Lower lobe of right lung (tissue), 2 donors: Measurements from ENCODE around the gene WDR36. TPM values are rescaled to one million over a fixed set of nuclear protein-coding genes. Genes with fewer than 3 reads are reported as not detected.

ENCODE experiments used
- ATAC-seq, 2 donors: fragments of 200-7000 bp; cut with Tn5 transposase; one replicate each; pipeline ENCODE4 v1.9.1; 2020 to 2022; ENCODE audit warnings: mild to moderate bottlenecking in 2 of 2, moderate library complexity in 2 of 2
- DNase-seq: peaks from one replicate; pipeline ENCODE4 v3.0.0-alpha.2; 2020
- H3K27ac ChIP-seq: fragments of 200-600 bp; one replicate; pipeline ENCODE4 v1.8.0; 2022
- H3K27me3 ChIP-seq: fragments of 200-600 bp; one replicate; pipeline ENCODE4 v1.8.0; 2022; ENCODE audit warnings: low read depth
- H3K36me3 ChIP-seq: fragments of 200-600 bp; one replicate; pipeline ENCODE4 v1.8.0; 2022; ENCODE audit warnings: mild to moderate bottlenecking
- H3K4me1 ChIP-seq: fragments of 200-600 bp; one replicate; pipeline ENCODE4 v1.8.0; 2022
- H3K4me3 ChIP-seq: fragments of 200-600 bp; one replicate; pipeline ENCODE4 v1.8.0; 2022; ENCODE audit warnings: mild to moderate bottlenecking
- H3K9me3 ChIP-seq: fragments of 200-600 bp; one replicate; pipeline ENCODE4 v1.8.0; 2022
- intact Hi-C: fragments of 100-400 bp; cut with DNase I; formaldehyde crosslinking; loops from one replicate; pipeline ENCODE4 v1.11.0; 2022
- total RNA-seq: library from RNA; stranded (reverse); fragmentation: NEBNext Ultra II Directional; extraction: Animal tissue kit (Norgen Biotek cat#: 25700); gene quantifications from one replicate; pipeline ENCODE4 v1.2.1, GENCODE V29; 2021
- TF ChIP-seq, protein P1 (sequence below): fragments of 200-600 bp; IDR thresholded peaks from one replicate; pipeline ENCODE4 v1.8.0; 2022; ENCODE audit warnings: antibody characterized with exemption, mild to moderate bottlenecking
- donor health status: DM: no; HTN: yes; CAD: no; lungs with severe emphysema.

Gene WDR36
- total RNA-seq, 1 donor from 2014 or later: 27.7 TPM

DNA sequence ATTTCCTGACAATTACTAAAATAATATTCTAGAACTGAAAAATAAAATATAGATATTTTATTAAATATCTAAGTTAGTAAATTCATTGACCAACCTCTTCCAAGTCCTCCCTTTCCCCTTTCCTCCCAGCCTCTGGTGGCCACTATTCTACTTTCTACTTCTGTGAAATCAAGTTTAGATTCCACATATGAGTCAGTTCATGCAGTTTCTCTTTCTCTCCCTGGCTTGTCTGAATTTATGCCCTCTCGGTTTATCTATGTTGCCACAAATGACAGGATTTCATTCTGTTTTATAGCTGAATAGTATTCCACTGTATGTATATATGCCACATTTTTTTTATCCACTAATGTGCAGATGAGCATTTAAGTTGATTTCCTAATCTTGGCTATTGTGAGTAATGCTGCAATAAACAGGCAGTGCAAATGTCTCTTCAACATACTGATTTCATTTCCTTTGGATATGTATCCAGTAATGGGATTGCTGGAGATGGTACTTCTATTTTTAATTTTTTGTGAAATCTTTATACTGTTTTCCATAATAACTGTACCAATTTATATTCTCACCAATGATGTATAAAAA lies 52.3 kb downstream of the WDR36 start:
- no peak for DNase-seq
- Histone ChIP-seq H3K27ac (no peak overlapping the region), H3K36me3 (no peaks in the 10 kb centered on the region), H3K4me3 (no peak overlapping the region), H3K9me3 (no peaks in the 10 kb centered on the region), H3K27me3 (no peaks in the 10 kb centered on the region), H3K4me1 (no peaks in the 10 kb centered on the region)
- intact Hi-C loops: no loop called here
- ATAC-seq: no peak
- TF ChIP-seq, protein P1, sequence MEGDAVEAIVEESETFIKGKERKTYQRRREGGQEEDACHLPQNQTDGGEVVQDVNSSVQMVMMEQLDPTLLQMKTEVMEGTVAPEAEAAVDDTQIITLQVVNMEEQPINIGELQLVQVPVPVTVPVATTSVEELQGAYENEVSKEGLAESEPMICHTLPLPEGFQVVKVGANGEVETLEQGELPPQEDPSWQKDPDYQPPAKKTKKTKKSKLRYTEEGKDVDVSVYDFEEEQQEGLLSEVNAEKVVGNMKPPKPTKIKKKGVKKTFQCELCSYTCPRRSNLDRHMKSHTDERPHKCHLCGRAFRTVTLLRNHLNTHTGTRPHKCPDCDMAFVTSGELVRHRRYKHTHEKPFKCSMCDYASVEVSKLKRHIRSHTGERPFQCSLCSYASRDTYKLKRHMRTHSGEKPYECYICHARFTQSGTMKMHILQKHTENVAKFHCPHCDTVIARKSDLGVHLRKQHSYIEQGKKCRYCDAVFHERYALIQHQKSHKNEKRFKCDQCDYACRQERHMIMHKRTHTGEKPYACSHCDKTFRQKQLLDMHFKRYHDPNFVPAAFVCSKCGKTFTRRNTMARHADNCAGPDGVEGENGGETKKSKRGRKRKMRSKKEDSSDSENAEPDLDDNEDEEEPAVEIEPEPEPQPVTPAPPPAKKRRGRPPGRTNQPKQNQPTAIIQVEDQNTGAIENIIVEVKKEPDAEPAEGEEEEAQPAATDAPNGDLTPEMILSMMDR: no peak

DNA sequence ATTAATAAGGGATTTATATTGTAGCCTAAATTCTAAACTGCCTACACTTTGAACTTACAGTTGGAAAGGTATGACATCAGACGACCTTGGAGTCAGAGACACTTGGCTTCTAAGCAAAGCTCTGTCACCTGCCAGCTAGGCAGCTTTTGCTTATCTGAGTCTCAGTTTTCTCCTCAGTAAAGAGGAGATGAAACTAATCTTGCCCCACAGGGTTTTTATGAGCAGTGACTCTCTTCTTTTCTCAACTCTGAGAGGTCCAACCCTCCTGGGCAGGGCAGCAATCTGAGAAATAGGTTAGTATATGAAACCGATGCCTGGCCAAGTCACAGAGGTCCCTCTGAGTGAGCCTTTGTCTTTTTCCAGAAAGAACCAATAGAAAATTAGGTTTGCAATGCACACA lies 53.9 kb downstream of the WDR36 start:
- DNase-seq (no peak), ATAC-seq (no peak)
- intact Hi-C loops: no loop called here
- no peaks in the 10 kb centered on the region for H3K9me3 ChIP-seq
- no peaks in the 10 kb centered on the region for H3K36me3 ChIP-seq
- TF ChIP-seq, protein P1: no peak
- no peak overlapping the region for H3K27ac ChIP-seq
- H3K27me3 ChIP-seq: no peaks in the 10 kb centered on the region
- H3K4me1 ChIP-seq: no peaks in the 10 kb centered on the region
- no peak overlapping the region for H3K4me3 ChIP-seq

DNA sequence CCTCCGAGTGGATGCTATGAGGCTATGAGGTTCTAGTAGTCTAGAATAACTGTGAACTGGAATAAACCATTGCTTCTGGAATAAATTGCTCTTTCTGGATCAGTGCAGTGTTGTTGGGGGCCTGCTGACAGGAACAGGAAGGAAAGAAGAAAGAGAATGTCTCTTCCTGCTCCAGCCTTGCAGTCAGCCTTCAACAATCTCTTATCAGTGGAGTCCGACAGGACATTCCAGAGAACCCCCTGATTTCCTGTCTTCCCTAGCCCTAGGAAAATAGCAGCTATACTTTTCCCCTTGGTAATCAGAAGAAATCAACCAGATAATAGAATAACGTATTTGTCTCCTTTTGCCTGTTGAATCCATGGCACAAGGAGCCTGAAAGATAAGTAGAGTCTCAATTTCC lies 55.4 kb downstream of the WDR36 start:
- TF ChIP-seq, protein P1: no peak
- no peak for ATAC-seq

DNA sequence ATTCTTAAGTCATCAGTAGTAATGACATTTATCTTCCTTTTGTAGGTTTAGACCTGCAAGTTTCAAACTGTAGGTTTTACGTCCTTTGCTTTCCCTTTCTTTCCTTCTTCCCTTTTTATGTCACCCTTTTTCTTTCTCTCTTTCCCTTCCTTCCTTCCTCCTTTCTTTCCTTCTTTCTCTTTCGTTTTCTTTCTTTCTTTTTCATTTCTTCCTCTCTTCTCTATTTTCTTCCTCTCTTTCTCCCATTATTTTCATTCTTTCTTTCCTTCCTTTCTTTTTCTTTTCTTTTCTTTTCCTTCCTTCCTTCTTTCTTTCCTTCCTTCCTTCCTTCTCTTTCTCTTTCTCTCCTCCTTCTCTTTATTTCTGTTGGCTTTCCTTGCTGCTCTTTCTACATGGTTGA lies 59.9 kb downstream of the WDR36 start:
- Histone ChIP-seq H3K27me3 (no peaks in the 10 kb centered on the region), H3K4me3 (no peak overlapping the region), H3K4me1 (no peaks in the 10 kb centered on the region), H3K36me3 (no peaks in the 10 kb centered on the region), H3K9me3 (no peaks in the 10 kb centered on the region), H3K27ac (no peak overlapping the region)
- TF ChIP-seq, protein P1: no peak
- intact Hi-C loops: no loop called here
- DNase-seq: no peak
- no peak for ATAC-seq

More for the DNA sequence above, 55.4 kb downstream of the WDR36 start:
- Histone ChIP-seq H3K36me3 (no peaks in the 10 kb centered on the region), H3K4me1 (no peaks in the 10 kb centered on the region), H3K9me3 (no peaks in the 10 kb centered on the region), H3K27ac (no peak overlapping the region), H3K4me3 (no peak overlapping the region), H3K27me3 (no peaks in the 10 kb centered on the region)
- intact Hi-C loops: no loop called here
- DNase-seq: no peak

DNA sequence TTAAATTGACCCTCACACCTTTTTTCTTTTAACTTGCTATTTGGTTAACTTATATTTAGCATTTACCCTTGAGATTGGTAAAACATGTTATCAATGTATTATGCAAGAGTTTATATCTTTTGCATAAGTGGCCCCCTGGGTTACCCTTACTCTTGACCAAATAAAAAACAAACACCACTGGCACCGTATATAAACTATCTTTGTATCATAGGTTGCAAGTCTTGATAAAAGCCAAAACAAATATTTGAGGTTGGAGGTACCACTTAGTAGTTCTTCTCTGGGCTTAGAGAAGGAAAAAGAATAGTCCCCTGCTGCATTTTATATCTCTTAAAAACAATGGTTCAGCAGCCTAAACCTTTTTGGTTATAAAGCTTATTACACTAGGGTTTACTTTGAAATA lies 61.3 kb downstream of the WDR36 start:
- Histone ChIP-seq H3K9me3 (no peaks in the 10 kb centered on the region), H3K36me3 (no peaks in the 10 kb centered on the region), H3K4me3 (no peak overlapping the region), H3K27me3 (no peaks in the 10 kb centered on the region), H3K27ac (no peak overlapping the region), H3K4me1 (no peaks in the 10 kb centered on the region)
- DNase-seq (no peak), ATAC-seq (no peak)
- intact Hi-C loops: no loop called here
- TF ChIP-seq, protein P1: no peak

DNA sequence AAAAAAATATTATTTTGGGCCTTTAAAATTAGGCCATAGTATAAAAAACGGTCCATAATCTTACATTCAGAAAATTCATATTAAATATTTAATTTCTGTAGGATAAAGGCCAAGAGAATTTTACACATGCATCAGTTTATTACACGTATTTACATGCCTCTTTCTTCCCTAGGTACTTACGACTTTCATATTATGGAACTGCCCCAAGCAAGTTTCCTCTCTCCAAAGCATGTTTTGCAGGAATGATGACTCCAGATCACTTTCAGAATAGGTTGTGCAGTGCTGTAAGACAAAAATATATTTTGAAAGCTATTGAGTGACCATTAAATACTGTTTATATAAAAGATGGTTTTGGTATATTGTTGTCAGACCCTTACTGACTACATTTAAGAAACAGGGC lies 61.8 kb downstream of the WDR36 start:
- intact Hi-C loops: no loop called here
- H3K4me3 ChIP-seq: no peak overlapping the region
- no peaks in the 10 kb centered on the region for H3K27me3 ChIP-seq
- ATAC-seq (no peak), DNase-seq (no peak)
- TF ChIP-seq, protein P1: no peak
- no peak overlapping the region for H3K27ac ChIP-seq
- no peaks in the 10 kb centered on the region for H3K4me1 ChIP-seq
- H3K36me3 ChIP-seq: no peaks in the 10 kb centered on the region
- no peaks in the 10 kb centered on the region for H3K9me3 ChIP-seq
